Right forelimb (tissue), 1 donor: ENCODE measurements around the gene NEK10.
"Not testable (repeated sequence)": the region's sequence is repeated elsewhere in the genome, so short reads cannot be mapped to it uniquely, and the experiment has no call there.

Source experiments
- DNase-seq: peaks from one replicate; pipeline ENCODE4 v3.0.0-alpha.2; 2018

Gene NEK10

DNA sequence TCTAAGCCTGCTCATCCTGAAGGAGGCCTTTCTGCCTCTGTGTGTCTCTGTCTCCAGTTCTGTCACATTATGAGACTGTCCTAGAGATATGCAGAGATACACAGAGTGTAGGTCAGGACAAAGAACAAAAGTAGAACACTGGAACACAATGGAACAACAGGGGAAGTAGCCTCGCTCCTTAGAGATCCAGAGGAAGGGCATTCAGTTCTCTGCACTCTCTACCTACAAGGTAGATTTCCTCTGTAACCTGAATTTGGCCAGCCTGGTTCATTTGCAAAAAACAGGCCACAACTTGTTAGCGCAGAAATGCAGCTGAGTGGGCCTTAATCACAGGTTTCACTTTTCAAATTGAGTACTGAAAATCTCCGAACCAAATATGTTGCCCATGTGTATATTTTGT, 19.4 kb downstream of the NEK10 start:
- DNase-seq = no peak

DNA sequence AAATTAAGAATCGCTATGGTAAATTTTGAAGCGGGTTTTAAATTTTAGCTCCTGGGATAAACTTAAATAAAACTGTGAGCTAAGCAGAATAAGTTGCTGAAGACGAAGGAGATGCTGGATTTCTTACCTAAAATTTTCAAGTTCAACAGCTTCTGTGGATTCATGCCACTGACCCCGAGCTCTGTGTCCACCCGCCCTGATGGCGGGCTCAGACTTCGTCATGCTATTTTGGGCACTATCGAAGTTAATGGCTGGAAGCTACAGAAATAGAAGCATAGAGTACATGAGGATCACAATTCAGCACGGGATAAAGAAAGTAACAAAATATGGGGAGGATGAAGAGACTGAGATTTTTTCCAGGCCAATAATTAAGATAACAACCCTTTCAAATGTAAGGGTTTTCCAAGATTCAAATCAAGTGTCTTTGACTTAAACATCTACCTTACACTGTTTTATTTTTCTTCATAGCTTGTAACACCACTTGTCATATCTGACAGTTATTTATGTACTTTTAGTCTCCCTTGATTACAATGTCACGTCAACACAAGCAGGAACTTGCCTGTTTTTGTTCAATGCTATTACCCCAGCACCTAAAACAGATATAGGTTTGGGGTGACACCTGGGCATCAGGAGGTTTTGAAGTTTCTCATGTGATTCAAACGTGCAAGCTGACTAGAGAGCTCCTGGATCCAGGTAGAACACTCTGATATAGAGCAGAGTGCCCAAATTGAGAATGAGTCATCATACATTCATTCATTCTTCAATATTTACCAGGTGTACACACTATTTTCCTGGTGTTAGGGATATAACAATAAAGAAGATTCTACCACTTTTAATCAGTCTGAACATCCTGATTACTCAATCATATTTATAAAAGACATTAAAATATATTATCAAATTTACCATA, 23.0 kb downstream of the NEK10 start:
- DNase-seq = no peak

DNA sequence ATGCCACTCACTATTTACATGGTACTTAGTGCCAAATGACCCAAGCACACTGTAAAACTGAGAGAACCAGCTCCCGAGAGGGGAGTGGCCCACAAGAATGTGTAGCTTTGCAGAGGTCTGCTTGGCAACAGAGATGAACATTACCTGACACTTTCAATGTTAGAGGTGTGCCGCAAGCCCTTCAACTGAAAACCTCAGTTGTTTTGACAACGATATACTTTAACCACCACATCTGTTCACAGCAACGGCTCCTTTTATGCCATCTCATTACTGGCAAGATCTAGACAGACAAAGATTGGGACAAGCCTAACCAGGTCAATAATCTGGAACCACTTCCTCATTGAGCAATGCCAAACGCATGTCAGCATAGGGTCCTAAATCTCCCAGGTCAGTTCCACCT, 23.7 kb downstream of the NEK10 start:
- DNase-seq = no peak

DNA sequence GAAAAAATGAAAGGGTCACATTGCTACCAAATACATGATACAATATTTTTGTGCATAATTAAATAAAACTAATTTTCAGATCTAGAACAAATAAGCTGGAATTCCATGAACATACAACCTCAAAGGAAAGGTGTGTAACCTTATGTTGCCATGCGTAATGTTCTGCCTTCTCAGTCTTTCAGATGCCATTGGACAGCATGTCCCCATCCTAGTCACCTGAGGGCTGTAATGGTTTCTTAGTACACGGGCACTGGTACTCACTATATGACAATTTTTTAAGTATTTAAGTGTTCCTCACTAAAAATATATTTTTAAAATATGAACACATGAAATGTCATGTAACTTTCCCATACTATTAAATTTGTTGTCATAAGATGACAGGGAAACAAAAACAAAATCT, 24.1 kb downstream of the NEK10 start:
- no peak for DNase-seq

DNA sequence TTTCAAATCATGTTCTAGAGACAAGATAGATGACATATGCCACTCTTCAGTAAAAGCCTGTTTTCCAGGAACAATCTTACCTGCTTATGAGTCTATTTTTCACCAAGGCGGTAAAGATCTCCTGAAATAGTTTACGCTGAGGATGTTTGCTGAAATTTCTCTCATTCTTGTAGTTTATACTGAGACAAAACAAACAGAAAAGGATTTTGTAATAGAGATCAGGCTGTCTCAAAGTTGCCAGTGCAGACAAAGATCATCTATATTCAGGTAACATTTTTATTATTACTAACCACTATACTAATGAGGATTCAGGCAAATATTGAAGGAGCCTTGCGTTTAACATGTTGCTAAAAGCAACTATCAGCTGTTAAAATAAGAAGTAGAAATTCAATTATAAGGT, 25.0 kb downstream of the NEK10 start:
- DNase-seq = no peak

DNA sequence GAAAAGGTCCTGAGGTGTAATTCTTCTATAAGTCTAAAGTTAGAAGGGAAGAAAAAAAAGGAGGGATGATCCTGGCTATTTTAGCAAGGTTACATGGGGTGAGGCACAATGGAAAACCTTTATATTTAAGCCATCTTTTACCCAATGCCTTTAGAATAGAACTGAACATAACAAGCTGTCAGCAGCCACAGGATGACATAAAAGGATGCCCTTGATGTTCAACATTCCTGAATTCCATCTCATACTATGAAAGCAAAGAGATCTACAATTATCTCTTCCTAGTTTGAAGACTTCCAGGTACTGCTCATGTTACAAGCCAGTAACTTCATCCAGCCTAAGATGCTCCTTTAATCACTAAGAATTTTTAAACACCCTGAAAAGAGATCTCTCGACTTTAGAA, 26.9 kb downstream of the NEK10 start:
- no peak for DNase-seq

DNA sequence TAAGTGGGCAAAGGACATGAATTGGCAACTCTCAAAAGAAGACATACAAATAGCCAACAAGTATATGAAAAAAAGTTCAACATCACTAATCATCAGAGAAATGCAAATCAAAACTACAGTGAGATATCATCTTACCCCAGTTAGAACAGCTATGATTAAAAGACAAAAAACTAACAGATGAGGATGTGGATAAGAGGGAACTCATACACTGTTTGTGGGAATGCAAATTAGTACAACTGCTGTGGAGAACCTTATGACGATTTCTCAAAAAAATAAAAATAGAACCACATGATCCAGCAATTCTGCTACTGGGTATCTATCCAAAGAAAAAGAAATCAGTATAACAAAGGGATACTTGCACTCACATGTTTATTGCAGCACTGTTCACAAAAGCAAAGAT, 28.6 kb downstream of the NEK10 start:
- DNase-seq = no peak

DNA sequence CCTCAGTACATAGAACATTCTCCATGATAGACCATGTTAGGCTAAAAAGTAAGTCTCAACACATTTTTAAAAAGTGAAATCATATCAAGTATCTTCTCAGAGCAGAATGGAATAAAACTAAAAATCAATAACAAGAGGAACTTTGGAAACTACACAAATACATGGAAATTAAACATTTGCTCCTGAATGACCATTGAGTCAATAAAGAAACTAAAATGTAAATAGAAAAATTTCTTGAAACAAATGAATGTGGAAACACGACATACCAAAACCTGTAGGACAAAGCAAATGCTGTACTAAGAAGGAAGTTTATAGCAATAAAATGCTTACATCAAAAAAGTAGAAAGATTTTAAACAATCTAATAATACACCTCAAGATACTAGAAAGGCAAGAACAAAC, 33.6 kb downstream of the NEK10 start:
- no peak for DNase-seq

- DNase-seq = no peak
Measured at GRCh38 chr3:27333843-27334242, 35.3 kb downstream of the NEK10 start.

- DNase-seq = not testable (repeated sequence)
Measured at GRCh38 chr3:27328982-27329762, 40.0 kb downstream of the NEK10 start.

DNA sequence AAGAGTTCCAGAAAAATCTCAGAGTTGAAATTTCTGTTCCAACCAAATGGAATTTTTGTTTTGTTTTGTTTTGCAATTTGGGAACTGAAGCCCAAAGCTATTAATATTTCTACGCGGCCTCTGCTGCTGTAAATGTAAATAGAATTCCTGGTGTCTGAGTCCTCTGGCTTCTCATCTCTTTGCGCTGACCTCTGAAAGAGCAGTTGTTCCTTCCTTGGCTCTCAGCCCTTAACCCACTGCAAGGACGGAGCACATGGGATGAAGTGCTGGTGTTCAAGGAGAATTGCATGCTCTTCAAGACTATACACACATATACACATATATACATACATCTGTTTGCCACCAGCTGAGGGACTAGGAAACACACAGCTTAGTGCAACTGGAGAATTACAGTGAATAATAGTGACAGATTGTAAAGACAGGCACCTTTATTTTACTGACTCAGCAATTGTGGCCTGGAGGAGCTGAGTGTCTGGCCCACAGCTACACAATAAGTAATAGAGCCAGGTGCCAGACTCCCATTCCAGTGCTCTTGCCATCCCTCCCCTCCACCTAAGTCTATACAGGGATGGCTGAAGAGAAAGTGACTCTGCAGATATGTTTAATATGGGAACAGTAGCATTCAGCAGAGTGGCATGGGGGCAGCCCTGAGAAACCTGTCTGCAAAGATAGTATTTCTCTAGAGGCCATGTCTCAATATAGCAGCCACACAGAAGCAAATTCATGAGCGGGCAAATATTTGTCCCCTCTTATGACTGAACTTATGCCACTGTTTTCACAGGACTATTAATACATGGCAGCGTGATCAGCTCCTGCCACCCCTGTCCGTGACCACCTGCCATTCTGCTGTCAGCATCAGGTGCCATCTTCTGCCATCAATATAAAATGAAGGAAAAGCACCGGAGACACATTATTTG, 42.3 kb downstream of the NEK10 start:
- DNase-seq = no peak

DNA sequence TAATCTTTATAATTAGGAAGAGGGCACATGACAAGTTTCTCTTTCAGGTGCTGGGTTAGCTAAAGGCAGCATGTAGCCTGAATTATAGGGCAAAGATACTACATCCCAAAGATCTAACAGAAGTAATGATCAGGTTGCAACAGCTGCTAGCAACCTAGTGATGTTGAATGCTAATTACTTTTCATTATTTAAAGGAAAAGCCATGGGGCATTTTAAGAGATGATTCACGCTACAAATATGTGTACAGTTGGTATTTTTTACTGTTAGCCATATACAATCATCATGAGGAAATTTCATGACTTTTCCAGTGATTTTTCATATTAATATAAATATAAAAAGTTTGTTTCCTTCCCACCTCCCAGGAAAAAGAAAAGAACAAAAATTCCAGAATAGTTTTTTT, 43.0 kb downstream of the NEK10 start:
- DNase-seq = no peak

DNA sequence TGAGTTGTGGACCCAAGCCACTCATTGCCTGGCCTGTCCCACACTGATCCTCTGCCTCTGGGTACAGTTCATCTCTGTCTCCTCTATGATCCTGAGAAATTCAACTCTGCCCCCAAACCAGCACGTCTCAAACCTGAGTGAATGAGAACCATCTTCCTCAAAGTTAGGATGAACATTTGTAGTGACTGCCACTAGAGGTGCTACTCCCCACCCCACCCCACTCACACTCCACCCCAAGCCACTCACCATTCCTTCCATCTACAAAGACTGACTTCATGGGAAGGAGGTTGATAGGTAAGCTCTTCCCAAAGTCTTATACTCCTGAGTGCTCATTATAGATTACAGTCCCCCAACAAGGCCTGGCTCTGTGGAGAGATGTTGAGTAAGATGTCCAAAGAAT, 43.8 kb downstream of the NEK10 start:
- DNase-seq = no peak

DNA sequence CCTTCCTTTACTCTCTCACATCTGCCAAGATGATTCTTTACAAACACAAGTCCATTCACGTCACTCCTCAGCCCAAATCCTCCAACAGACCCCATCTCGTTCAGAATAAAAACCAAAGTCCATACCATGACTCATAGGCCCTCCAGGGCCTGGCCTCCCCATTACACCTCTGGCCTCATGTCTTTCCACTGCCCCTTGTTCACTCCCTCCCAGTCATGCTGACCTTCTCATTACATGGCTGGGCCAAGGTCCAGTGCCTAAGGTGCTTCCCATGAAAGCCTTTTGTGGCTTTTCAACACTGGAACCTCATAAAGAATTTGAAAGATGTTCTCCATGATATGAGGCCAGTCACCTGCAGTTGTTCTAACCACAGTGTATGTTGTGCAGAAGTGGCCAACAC, 44.5 kb downstream of the NEK10 start:
- no peak for DNase-seq

- DNase-seq = no peak
Measured at GRCh38 chr3:27323087-27323570, 46.1 kb downstream of the NEK10 start.

DNA sequence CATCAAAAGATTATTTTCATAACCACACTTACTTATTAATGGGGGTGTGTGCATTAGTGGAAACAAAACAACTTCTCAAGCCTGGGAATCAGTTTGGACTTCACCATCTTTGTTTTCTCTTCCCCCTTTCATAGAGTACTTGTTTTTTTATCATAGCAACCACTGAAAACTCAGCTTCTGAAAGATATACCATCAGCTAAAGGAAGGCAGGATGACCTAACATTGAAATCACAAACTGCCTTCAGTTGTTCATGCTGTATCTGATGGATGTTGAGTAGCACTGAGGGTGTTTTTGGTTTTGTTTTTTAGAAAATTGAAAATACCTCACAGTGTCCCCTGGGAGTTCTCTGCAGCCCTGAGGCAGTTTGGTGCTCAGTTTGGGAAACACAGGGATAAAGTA, 46.5 kb downstream of the NEK10 start:
- DNase-seq = no peak

- no peak for DNase-seq
Measured at GRCh38 chr3:27319847-27320526, 49.2 kb downstream of the NEK10 start.

- no peak for DNase-seq
Measured at GRCh38 chr3:27319304-27319703, 49.9 kb downstream of the NEK10 start.

DNA sequence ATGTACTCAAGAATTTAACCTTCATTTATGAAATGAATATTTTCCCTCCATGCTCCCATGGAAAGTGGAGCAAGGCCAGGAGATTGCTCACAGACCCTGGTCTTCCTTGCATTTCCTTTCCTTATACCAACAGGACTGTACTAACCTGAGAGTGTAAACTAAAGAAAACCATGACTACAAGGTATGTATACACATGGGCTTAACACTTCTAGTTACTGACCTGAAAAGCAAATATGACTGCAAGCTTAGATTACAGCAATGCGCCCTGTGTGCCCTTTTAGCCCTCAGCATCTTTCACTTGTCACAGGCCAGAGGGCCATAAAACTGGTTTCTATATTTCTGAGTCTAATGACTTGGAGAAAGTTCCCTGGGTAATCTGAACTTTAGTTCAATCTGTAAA, 52.1 kb downstream of the NEK10 start:
- DNase-seq = no peak

DNA sequence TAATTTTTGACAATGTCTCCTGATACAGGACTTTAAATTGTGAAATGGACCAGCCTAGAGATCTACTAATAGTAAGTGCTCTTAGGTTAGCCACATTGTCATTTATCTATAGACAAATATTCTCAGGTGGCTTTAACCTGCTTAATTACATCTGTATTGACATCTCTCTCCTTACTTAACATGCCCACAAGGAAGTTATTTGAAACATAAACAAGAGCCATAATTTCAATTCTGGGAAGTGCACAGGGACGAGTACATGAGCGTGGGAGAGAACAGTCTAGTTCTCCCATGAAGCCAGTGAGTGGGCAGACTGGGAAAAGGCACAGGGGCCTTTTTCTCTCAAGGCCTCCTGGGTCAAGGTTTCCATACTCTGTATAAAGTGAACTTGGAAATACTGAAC, 54.2 kb downstream of the NEK10 start:
- no peak for DNase-seq

GRCh38 chr3:27312044-27312668, 57.0 kb downstream of the NEK10 start:
- DNase-seq = no peak

DNA sequence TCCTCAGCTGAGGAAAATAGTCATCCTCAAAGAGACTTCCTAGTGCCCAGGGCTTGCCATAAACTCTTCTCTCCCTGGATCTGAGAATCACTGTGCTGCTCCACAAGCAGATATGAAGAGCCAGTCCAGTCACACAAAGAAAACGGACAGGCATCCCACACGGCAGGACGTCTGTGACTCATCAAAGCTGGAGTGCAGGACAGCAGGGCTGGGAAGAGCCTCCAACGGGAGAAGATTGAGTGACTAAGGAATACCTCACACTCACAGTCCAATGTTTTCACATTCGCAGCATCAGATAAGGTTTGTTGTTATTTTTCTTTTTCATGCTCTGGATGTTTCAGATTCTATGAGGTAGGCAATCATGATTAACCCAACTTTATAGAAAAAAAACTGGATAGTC, 57.8 kb downstream of the NEK10 start:
- DNase-seq = no peak
